SK-N-SH treated with all-trans-retinoic acid at 6 μM for 48 hours (cell line): ENCODE results near the gene LSM12.

Experiments
- ATAC-seq: fragments of 200-7000 bp; cut with Tn5 transposase; 3 replicates; pipeline ENCODE4 v1.9.1; 2020; ENCODE audit warnings: mild to moderate bottlenecking, moderate library complexity
- ARNTL ChIP-seq: fragments of 450-650 bp; formaldehyde crosslinking; IDR thresholded peaks from 2 replicates; pipeline ENCODE4 v1.5.0; 2020; ENCODE audit warnings: low read depth, mild to moderate bottlenecking, moderate library complexity, borderline replicate concordance
- BACH2 ChIP-seq: fragments of 250-450 bp; sonication (Bioruptor Pico); IDR thresholded peaks from 2 replicates; pipeline ENCODE4 v1.9.0; 2021; ENCODE audit warnings: mild to moderate bottlenecking, borderline replicate concordance
- CSDC2 ChIP-seq: fragments of 250-450 bp; sonication (Bioruptor Pico); IDR thresholded peaks from 2 replicates; pipeline ENCODE4 v1.5.0; 2020; ENCODE audit warnings: mild to moderate bottlenecking, moderate library complexity
- ESRRG ChIP-seq: fragments of 250-450 bp; sonication (Bioruptor Pico); IDR thresholded peaks from 2 replicates; pipeline ENCODE4 v1.6.1; 2021; ENCODE audit warnings: mild to moderate bottlenecking
- GLIS3 ChIP-seq: fragments of 250-450 bp; sonication (Bioruptor Pico); IDR thresholded peaks from 2 replicates; pipeline ENCODE4 v1.5.0; 2020; ENCODE audit warnings: mild to moderate bottlenecking, moderate library complexity
- ISL1 ChIP-seq: fragments of 250-450 bp; sonication (Bioruptor Pico); IDR thresholded peaks from 2 replicates; pipeline ENCODE4 v2.1.2; 2022; ENCODE audit warnings: mild to moderate bottlenecking, moderate library complexity
- OSR1 ChIP-seq: fragments of 250-450 bp; sonication (Bioruptor Pico); IDR thresholded peaks from 2 replicates; pipeline ENCODE4 v1.8.0; 2022; ENCODE audit warnings: moderate library complexity, mild to moderate bottlenecking, inconsistent platforms
- PPARA ChIP-seq: fragments of 250-450 bp; sonication (Bioruptor Pico); IDR thresholded peaks from 2 replicates; pipeline ENCODE4 v1.5.0; 2020; ENCODE audit warnings: mild to moderate bottlenecking, borderline replicate concordance
- RARB ChIP-seq: fragments of 250-450 bp; sonication (Bioruptor Pico); IDR thresholded peaks from 2 replicates; pipeline ENCODE4 v1.8.0; 2021; ENCODE audit warnings: mild to moderate bottlenecking, moderate library complexity
- SNAI2 ChIP-seq: fragments of 250-450 bp; sonication (Bioruptor Pico); IDR thresholded peaks from 2 replicates; pipeline ENCODE4 v1.5.0; 2020; ENCODE audit warnings: mild to moderate bottlenecking, moderate library complexity
- TOX ChIP-seq: fragments of 250-450 bp; sonication (Bioruptor Pico); IDR thresholded peaks from 2 replicates; pipeline ENCODE4 v1.8.0; 2021; ENCODE audit warnings: mild to moderate bottlenecking, moderate library complexity, borderline replicate concordance
- ZC3H10 ChIP-seq: fragments of 250-450 bp; sonication (Bioruptor Pico); IDR thresholded peaks from 2 replicates; pipeline ENCODE4 v1.5.1; 2021; ENCODE audit warnings: mild to moderate bottlenecking, moderate library complexity
- ZFP30 ChIP-seq: fragments of 450-650 bp; formaldehyde crosslinking; IDR thresholded peaks from 2 replicates; pipeline ENCODE4 v1.5.0; 2022; ENCODE audit warnings: mild to moderate bottlenecking, moderate library complexity
- ZNF565 ChIP-seq: fragments of 450-650 bp; formaldehyde crosslinking; conservative IDR thresholded peaks from 2 replicates; pipeline ENCODE4 v1.5.0; 2020; ENCODE audit warnings: low read depth, mild to moderate bottlenecking, moderate library complexity
- ZNF70 ChIP-seq: fragments of 450-650 bp; formaldehyde crosslinking; IDR thresholded peaks from 2 replicates; pipeline ENCODE4 v1.5.0; 2020; ENCODE audit warnings: mild to moderate bottlenecking, moderate library complexity
- ZNF8 ChIP-seq: fragments of 450-650 bp; formaldehyde crosslinking; IDR thresholded peaks from 2 replicates; pipeline ENCODE4 v1.5.0; 2020; ENCODE audit warnings: mild to moderate bottlenecking, moderate library complexity
- TF ChIP-seq, protein P1 (sequence below): fragments of 250-450 bp; sonication (Bioruptor Pico); IDR thresholded peaks from 2 replicates; pipeline ENCODE4 v1.8.0; 2020; ENCODE audit warnings: mild to moderate bottlenecking, moderate library complexity, borderline replicate concordance
- TF ChIP-seq, protein P2 (sequence below): fragments of 250-450 bp; sonication (Bioruptor Pico); IDR thresholded peaks from 2 replicates; pipeline ENCODE4 v1.5.1; 2020; ENCODE audit warnings: low read depth, mild to moderate bottlenecking, moderate library complexity
- TF ChIP-seq, protein P3 (sequence below): fragments of 250-450 bp; sonication (Bioruptor Pico); IDR thresholded peaks from 2 replicates; pipeline ENCODE4 v1.8.0; 2021; ENCODE audit warnings: low read depth, mild to moderate bottlenecking, moderate library complexity, borderline replicate concordance
- TF ChIP-seq, protein P4 (sequence below): fragments of 250-450 bp; sonication (Bioruptor Pico); IDR thresholded peaks from 2 replicates; pipeline ENCODE4 v1.5.1; 2021; ENCODE audit warnings: mild to moderate bottlenecking, moderate library complexity
- TF ChIP-seq, protein P5 (sequence below): fragments of 250-450 bp; sonication (Bioruptor Pico); IDR thresholded peaks from 2 replicates; pipeline ENCODE4 v1.5.0; 2020; ENCODE audit warnings: mild to moderate bottlenecking, moderate library complexity

Gene LSM12

DNA sequence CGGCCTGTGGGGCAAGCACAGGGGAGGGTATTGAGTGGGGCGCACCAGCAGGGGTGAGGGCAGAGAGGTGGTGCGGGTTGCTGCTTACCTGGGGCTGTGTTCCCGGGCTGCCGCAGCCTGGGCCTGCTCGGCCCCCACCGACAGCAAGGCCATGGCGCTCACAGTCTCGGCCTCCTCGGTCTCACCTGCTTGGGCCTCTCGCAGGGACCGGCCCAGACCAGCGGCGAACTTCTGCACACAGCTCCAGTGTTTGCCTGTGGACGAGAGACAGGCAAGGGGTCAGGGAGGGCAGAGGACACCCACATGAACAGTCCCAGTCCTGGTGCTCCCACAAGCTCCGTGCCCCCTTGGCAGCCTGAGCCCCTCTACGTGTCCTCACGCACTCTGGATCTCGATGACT is 11.9 kb upstream of the LSM12 start:
- no peak for TF ChIP-seq CSDC2 (CRISPR knock-in tag)
- TF ChIP-seq, protein P1, sequence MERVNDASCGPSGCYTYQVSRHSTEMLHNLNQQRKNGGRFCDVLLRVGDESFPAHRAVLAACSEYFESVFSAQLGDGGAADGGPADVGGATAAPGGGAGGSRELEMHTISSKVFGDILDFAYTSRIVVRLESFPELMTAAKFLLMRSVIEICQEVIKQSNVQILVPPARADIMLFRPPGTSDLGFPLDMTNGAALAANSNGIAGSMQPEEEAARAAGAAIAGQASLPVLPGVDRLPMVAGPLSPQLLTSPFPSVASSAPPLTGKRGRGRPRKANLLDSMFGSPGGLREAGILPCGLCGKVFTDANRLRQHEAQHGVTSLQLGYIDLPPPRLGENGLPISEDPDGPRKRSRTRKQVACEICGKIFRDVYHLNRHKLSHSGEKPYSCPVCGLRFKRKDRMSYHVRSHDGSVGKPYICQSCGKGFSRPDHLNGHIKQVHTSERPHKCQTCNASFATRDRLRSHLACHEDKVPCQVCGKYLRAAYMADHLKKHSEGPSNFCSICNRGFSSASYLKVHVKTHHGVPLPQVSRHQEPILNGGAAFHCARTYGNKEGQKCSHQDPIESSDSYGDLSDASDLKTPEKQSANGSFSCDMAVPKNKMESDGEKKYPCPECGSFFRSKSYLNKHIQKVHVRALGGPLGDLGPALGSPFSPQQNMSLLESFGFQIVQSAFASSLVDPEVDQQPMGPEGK (CRISPR knock-in tag), result no peak
- no peak for TF ChIP-seq ARNTL (CRISPR knock-in tag)
- TF ChIP-seq ZNF565, result no peak
- TF ChIP-seq, protein P2, sequence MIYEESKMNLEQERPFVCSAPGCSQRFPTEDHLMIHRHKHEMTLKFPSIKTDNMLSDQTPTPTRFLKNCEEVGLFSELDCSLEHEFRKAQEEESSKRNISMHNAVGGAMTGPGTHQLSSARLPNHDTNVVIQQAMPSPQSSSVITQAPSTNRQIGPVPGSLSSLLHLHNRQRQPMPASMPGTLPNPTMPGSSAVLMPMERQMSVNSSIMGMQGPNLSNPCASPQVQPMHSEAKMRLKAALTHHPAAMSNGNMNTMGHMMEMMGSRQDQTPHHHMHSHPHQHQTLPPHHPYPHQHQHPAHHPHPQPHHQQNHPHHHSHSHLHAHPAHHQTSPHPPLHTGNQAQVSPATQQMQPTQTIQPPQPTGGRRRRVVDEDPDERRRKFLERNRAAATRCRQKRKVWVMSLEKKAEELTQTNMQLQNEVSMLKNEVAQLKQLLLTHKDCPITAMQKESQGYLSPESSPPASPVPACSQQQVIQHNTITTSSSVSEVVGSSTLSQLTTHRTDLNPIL (CRISPR knock-in tag), result no peak
- no peak for TF ChIP-seq ZFP30 (CRISPR knock-in tag)
- TF ChIP-seq SNAI2, result no peak
- TF ChIP-seq PPARA (CRISPR knock-in tag), result no peak
- TF ChIP-seq GLIS3 (CRISPR knock-in tag), result no peak
- no peak for TF ChIP-seq BACH2 (CRISPR knock-in tag)
- TF ChIP-seq OSR1 (CRISPR knock-in tag), result no peak
- no peak for TF ChIP-seq ISL1 (CRISPR knock-in tag)
- TF ChIP-seq ZC3H10 (CRISPR knock-in tag), result no peak
- TF ChIP-seq ZNF70 (CRISPR knock-in tag), result no peak
- TF ChIP-seq TOX, result no peak
- no peak for ATAC-seq

DNA sequence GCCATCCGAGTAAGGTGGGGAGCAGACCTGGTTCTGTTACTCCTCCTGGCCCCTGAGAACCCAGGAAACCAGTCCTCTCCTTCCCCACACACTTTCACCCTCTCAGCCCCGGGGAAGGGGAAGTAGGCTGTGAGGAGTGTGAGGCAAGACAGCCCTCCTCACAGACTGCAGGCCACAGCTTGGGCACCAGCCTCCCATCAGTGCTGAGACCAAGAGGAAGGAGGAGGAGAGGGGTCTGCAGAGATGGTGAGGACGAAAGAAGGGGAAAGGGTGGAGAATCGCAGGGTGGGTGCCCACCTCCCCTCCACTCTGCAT is 11.1 kb upstream of the LSM12 start:
- no peak for ATAC-seq
- TF ChIP-seq OSR1 (CRISPR knock-in tag), result no peak
- TF ChIP-seq ZNF8 (CRISPR knock-in tag), result no peak
- TF ChIP-seq, protein P3, sequence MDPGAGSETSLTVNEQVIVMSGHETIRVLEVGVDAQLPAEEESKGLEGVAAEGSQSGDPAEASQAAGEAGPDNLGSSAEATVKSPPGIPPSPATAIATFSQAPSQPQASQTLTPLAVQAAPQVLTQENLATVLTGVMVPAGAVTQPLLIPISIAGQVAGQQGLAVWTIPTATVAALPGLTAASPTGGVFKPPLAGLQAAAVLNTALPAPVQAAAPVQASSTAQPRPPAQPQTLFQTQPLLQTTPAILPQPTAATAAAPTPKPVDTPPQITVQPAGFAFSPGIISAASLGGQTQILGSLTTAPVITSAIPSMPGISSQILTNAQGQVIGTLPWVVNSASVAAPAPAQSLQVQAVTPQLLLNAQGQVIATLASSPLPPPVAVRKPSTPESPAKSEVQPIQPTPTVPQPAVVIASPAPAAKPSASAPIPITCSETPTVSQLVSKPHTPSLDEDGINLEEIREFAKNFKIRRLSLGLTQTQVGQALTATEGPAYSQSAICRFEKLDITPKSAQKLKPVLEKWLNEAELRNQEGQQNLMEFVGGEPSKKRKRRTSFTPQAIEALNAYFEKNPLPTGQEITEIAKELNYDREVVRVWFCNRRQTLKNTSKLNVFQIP, result no peak
- TF ChIP-seq GLIS3 (CRISPR knock-in tag), result no peak
- TF ChIP-seq CSDC2 (CRISPR knock-in tag), result no peak
- TF ChIP-seq, protein P4, sequence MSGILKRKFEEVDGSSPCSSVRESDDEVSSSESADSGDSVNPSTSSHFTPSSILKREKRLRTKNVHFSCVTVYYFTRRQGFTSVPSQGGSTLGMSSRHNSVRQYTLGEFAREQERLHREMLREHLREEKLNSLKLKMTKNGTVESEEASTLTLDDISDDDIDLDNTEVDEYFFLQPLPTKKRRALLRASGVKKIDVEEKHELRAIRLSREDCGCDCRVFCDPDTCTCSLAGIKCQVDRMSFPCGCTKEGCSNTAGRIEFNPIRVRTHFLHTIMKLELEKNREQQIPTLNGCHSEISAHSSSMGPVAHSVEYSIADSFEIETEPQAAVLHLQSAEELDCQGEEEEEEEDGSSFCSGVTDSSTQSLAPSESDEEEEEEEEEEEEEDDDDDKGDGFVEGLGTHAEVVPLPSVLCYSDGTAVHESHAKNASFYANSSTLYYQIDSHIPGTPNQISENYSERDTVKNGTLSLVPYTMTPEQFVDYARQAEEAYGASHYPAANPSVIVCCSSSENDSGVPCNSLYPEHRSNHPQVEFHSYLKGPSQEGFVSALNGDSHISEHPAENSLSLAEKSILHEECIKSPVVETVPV (CRISPR knock-in tag), result no peak
- TF ChIP-seq ZNF565, result no peak
- TF ChIP-seq, protein P5, sequence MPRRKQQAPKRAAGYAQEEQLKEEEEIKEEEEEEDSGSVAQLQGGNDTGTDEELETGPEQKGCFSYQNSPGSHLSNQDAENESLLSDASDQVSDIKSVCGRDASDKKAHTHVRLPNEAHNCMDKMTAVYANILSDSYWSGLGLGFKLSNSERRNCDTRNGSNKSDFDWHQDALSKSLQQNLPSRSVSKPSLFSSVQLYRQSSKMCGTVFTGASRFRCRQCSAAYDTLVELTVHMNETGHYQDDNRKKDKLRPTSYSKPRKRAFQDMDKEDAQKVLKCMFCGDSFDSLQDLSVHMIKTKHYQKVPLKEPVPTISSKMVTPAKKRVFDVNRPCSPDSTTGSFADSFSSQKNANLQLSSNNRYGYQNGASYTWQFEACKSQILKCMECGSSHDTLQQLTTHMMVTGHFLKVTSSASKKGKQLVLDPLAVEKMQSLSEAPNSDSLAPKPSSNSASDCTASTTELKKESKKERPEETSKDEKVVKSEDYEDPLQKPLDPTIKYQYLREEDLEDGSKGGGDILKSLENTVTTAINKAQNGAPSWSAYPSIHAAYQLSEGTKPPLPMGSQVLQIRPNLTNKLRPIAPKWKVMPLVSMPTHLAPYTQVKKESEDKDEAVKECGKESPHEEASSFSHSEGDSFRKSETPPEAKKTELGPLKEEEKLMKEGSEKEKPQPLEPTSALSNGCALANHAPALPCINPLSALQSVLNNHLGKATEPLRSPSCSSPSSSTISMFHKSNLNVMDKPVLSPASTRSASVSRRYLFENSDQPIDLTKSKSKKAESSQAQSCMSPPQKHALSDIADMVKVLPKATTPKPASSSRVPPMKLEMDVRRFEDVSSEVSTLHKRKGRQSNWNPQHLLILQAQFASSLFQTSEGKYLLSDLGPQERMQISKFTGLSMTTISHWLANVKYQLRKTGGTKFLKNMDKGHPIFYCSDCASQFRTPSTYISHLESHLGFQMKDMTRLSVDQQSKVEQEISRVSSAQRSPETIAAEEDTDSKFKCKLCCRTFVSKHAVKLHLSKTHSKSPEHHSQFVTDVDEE (CRISPR knock-in tag), result no peak
- TF ChIP-seq ESRRG (CRISPR knock-in tag), result no peak
- TF ChIP-seq, protein P1 (CRISPR knock-in tag), result no peak
- no peak for TF ChIP-seq ISL1 (CRISPR knock-in tag)
- TF ChIP-seq ARNTL (CRISPR knock-in tag), result no peak
- TF ChIP-seq ZNF70 (CRISPR knock-in tag), result no peak
- TF ChIP-seq TOX, result no peak
- TF ChIP-seq PPARA (CRISPR knock-in tag), result no peak
- TF ChIP-seq SNAI2, result no peak
- no peak for TF ChIP-seq RARB (CRISPR knock-in tag)
